ENCODE results near the gene PAQR8.

DNA sequence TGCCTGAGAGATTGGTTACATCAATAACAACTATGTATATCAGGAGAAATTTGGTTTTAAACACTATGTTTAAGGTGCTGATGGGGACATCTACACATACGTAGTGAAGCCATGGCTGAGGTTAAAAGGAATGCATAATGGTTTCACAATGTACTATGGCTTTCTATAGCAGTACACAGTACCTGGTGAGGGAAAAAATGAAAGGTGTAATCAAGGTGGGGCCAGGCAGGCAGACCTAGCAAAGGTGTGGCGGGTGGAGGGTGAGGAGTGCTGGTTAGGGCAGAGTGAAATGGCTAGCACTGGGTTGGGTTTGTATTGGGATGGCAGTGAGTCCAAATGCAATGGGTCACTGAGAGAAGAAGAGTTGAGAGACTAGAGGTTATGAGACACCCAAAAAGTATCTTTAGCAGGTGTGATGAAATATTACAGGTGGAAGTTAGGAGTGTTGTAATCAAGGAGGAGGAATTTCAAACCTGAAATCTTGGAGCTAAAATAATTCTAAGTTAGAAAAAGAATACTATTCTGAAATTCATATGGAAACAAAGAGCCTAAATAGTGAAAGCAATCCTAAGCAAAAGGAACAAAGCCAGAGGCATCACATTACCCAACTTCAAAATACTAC is 22.3 kb downstream of the PAQR8 start:
- TF ChIP-seq, protein P1, sequence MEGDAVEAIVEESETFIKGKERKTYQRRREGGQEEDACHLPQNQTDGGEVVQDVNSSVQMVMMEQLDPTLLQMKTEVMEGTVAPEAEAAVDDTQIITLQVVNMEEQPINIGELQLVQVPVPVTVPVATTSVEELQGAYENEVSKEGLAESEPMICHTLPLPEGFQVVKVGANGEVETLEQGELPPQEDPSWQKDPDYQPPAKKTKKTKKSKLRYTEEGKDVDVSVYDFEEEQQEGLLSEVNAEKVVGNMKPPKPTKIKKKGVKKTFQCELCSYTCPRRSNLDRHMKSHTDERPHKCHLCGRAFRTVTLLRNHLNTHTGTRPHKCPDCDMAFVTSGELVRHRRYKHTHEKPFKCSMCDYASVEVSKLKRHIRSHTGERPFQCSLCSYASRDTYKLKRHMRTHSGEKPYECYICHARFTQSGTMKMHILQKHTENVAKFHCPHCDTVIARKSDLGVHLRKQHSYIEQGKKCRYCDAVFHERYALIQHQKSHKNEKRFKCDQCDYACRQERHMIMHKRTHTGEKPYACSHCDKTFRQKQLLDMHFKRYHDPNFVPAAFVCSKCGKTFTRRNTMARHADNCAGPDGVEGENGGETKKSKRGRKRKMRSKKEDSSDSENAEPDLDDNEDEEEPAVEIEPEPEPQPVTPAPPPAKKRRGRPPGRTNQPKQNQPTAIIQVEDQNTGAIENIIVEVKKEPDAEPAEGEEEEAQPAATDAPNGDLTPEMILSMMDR (IDR thresholded peaks at IDR 0.05; ENCODE audit: insufficient read depth, low read length, poor library complexity, severe bottlenecking): no peak
- no peak for TF ChIP-seq EZH2phosphoT487 (conservative IDR thresholded peaks at IDR 0.05; ENCODE audit: low read length)
